PC-3 (cell line): ENCODE data around the gene CROCC2. TPM values are rescaled to one million over a fixed set of nuclear protein-coding genes. Genes with fewer than 3 reads are reported as not detected.

Experiments used
- ATAC-seq: fragments of 200-7000 bp; cut with Tn5 transposase; 2 replicates; pipeline ENCODE4 v1.9.1; 2020; ENCODE audit warnings: mild to moderate bottlenecking, moderate library complexity
- BruUV-seq: library from RNA; stranded (reverse); fragments of 400-500 nt; replicated peaks from 2 replicates; lab custom pipeline; 2021; lab: Mats Ljungman, UMichigan
- CTCF ChIA-PET: fragments of 300-600 bp; sonication (Branson Sonifier 250); formaldehyde crosslinking; loops from one replicate; lab custom pipeline; 2022; ENCODE audit warnings: antibody characterized with exemption; lab: Charles Lee
- POLR2A ChIA-PET: fragments of 300-600 bp; sonication (Branson Sonifier 250); formaldehyde crosslinking; loops from one replicate; lab custom pipeline; 2022; ENCODE audit warnings: antibody characterized with exemption; ENCODE audit not compliant: unreplicated experiment; lab: Charles Lee
- DNase-seq: peaks from one replicate; pipeline ENCODE4 v3.0.0-alpha.2; 2015
- H2AFZ ChIP-seq: fragments of 300-600 bp; sonication (generic); 2 replicates; pipeline ENCODE4 v1.6.0; 2016; ENCODE audit warnings: antibody characterized with exemption, low read length
- H3F3A ChIP-seq: fragments of 300-600 bp; sonication (generic); one replicate; pipeline ENCODE4 v1.6.0; 2017; ENCODE audit warnings: antibody characterized with exemption, low read length, control low read depth, mild to moderate bottlenecking; ENCODE audit not compliant: unreplicated experiment
- H3K27ac ChIP-seq: fragments of 300-600 bp; sonication (generic); 2 replicates; pipeline ENCODE4 v1.5.1; 2016; ENCODE audit warnings: mild to moderate bottlenecking, low read length
- H3K27me3 ChIP-seq: fragments of 300-600 bp; sonication (generic); 2 replicates; pipeline ENCODE4 v1.6.1; 2016; ENCODE audit warnings: low read length, mixed read lengths
- H3K36me3 ChIP-seq: fragments of 300-600 bp; sonication (generic); 2 replicates; pipeline ENCODE4 v1.6.1; 2016; ENCODE audit warnings: low read depth, mixed run types, low read length, mixed read lengths
- H3K4me1 ChIP-seq: fragments of 300-600 bp; sonication (generic); 2 replicates; pipeline ENCODE4 v1.5.1; 2016; ENCODE audit warnings: low read length; ENCODE audit not compliant: insufficient read depth
- H3K4me2 ChIP-seq: fragments of 300-600 bp; sonication (generic); 2 replicates; pipeline ENCODE4 v1.6.0; 2016; ENCODE audit warnings: low read length
- H3K4me3 ChIP-seq: fragments of 300-600 bp; sonication (generic); 2 replicates; pipeline ENCODE4 v1.5.1; 2016; ENCODE audit warnings: mild to moderate bottlenecking, low read length, mixed read lengths
- H3K79me2 ChIP-seq: fragments of 300-600 bp; sonication (generic); 2 replicates; pipeline ENCODE4 v1.6.1; 2017; ENCODE audit warnings: low read length, mixed read lengths
- H3K9ac ChIP-seq: fragments of 300-600 bp; sonication (generic); 2 replicates; pipeline ENCODE4 v1.6.0; 2016; ENCODE audit warnings: mild to moderate bottlenecking, low read length
- H3K9me2 ChIP-seq: fragments of 300-600 bp; sonication (generic); replicated peaks from 2 replicates; pipeline ENCODE4 v1.6.1; 2016; ENCODE audit warnings: mixed run types, low read length, mixed read lengths
- H3K9me3 ChIP-seq: fragments of 300-600 bp; sonication (generic); 2 replicates; pipeline ENCODE4 v1.6.1; 2016; ENCODE audit warnings: low read length, mixed read lengths
- H4K20me1 ChIP-seq: fragments of 300-600 bp; sonication (generic); 2 replicates; pipeline ENCODE4 v1.6.1; 2016; ENCODE audit warnings: low read length, mixed read lengths
- EZH2 ChIP-seq: fragments of 300-600 bp; sonication (generic); IDR thresholded peaks from one replicate; pipeline ENCODE4 v1.6.1; 2017; ENCODE audit warnings: antibody characterized with exemption, mild to moderate bottlenecking, low read length; ENCODE audit not compliant: unreplicated experiment
- EZH2phosphoT487 ChIP-seq: fragments of 300-600 bp; sonication (generic); IDR thresholded peaks from 2 replicates; pipeline ENCODE4 v1.6.1; 2018; ENCODE audit warnings: mild to moderate bottlenecking, antibody characterized with exemption, low read length, borderline replicate concordance
- intact Hi-C: fragments of 100-400 bp; cut with micrococcal nuclease; formaldehyde crosslinking; loops from 2 replicates; pipeline ENCODE4 v1.9.0; 2023
- total RNA-seq: library from RNA; depleted of rRNA; stranded (reverse); fragments of >200 nt; gene quantifications from 2 replicates; pipeline ENCODE4 v1.2.3, GENCODE V29; 2014
- TF ChIP-seq, protein P1 (sequence below): fragments of 300-600 bp; sonication (generic); conservative IDR thresholded peaks from 2 replicates; pipeline ENCODE4 v1.5.1; 2017; ENCODE audit warnings: antibody characterized with exemption, low read depth, mild to moderate bottlenecking, low read length

The CROCC2 gene
- total RNA-seq, 1 experiment from 2014 or later = not detected

- no TSS peak for BruUV-seq
- H3F3A ChIP-seq = no peaks in the 10 kb centered on the region
- ChIA-PET POLR2A (interaction anchor here (0.6 kb wide), 1 partner anchor 319 kb away, joined by 3 read pairs; no protein-coding TSS in a partner anchor), CTCF (no interaction called here)
- H3K27ac ChIP-seq = no peak overlapping the region
- H3K4me1 ChIP-seq = peaks cover 14% of the 10 kb centered on the region
- no peaks in the 10 kb centered on the region for H3K27me3 ChIP-seq
- intact Hi-C loops = loop anchor here (10.0 kb wide), 1 partner anchor 81 kb away; no protein-coding TSS in a partner anchor
- H3K9me2 ChIP-seq = no peaks in the 10 kb centered on the region
- no peaks in the 10 kb centered on the region for H3K36me3 ChIP-seq
- H3K9me3 ChIP-seq = no peaks in the 10 kb centered on the region
- H2AFZ ChIP-seq = no peak overlapping the region
- H3K79me2 ChIP-seq = no peaks in the 10 kb centered on the region
- H3K9ac ChIP-seq = no peak overlapping the region
- no peaks in the 10 kb centered on the region for H4K20me1 ChIP-seq
- DNase-seq (no peak), ATAC-seq (no peak)
- H3K4me3 ChIP-seq = no peak overlapping the region
- TF ChIP-seq EZH2phosphoT487 (no peak), EZH2 (no peak)
- TF ChIP-seq, protein P1, sequence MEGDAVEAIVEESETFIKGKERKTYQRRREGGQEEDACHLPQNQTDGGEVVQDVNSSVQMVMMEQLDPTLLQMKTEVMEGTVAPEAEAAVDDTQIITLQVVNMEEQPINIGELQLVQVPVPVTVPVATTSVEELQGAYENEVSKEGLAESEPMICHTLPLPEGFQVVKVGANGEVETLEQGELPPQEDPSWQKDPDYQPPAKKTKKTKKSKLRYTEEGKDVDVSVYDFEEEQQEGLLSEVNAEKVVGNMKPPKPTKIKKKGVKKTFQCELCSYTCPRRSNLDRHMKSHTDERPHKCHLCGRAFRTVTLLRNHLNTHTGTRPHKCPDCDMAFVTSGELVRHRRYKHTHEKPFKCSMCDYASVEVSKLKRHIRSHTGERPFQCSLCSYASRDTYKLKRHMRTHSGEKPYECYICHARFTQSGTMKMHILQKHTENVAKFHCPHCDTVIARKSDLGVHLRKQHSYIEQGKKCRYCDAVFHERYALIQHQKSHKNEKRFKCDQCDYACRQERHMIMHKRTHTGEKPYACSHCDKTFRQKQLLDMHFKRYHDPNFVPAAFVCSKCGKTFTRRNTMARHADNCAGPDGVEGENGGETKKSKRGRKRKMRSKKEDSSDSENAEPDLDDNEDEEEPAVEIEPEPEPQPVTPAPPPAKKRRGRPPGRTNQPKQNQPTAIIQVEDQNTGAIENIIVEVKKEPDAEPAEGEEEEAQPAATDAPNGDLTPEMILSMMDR = no peak
- H3K4me2 ChIP-seq = no peak overlapping the region
Observed at GRCh38 chr2:240996161-240996833, 90.2 kb downstream of the CROCC2 start.

GRCh38 chr2:240996834-240997140 lies 90.7 kb downstream of the CROCC2 start:
- H3K9me2 ChIP-seq = no peaks in the 10 kb centered on the region
- no TSS peak for BruUV-seq

More at GRCh38 chr2:240996834-240997140, 90.7 kb downstream of the CROCC2 start:
- DNase-seq (no peak), ATAC-seq (no peak)
- no peak overlapping the region for H3K27ac ChIP-seq
- no peaks in the 10 kb centered on the region for H3K79me2 ChIP-seq
- H3K9ac ChIP-seq = no peak overlapping the region
- H3K27me3 ChIP-seq = no peaks in the 10 kb centered on the region
- no peaks in the 10 kb centered on the region for H3K9me3 ChIP-seq
- CTCF ChIA-PET = no interaction called here
- H3K4me2 ChIP-seq = no peak overlapping the region
- no peaks in the 10 kb centered on the region for H4K20me1 ChIP-seq
- H3K36me3 ChIP-seq = no peaks in the 10 kb centered on the region
- no peak overlapping the region for H3K4me3 ChIP-seq
- POLR2A ChIA-PET = no interaction called here
- H3F3A ChIP-seq = no peaks in the 10 kb centered on the region
- no peak overlapping the region for H2AFZ ChIP-seq
- H3K4me1 ChIP-seq = peaks cover 10% of the 10 kb centered on the region
- intact Hi-C loops = loop anchor here (10.0 kb wide), 1 partner anchor 82 kb away; no protein-coding TSS in a partner anchor
- TF ChIP-seq EZH2phosphoT487 (no peak), EZH2 (no peak)
- TF ChIP-seq, protein P1 = no peak
